ENCODE measurements around the gene NOTCH3. TPM values are rescaled to one million over a fixed set of nuclear protein-coding genes. Genes with fewer than 3 reads are reported as not detected.

NOTCH3 gene
- total RNA-seq, 1 experiment from 2014 or later: 21.5 TPM

DNA sequence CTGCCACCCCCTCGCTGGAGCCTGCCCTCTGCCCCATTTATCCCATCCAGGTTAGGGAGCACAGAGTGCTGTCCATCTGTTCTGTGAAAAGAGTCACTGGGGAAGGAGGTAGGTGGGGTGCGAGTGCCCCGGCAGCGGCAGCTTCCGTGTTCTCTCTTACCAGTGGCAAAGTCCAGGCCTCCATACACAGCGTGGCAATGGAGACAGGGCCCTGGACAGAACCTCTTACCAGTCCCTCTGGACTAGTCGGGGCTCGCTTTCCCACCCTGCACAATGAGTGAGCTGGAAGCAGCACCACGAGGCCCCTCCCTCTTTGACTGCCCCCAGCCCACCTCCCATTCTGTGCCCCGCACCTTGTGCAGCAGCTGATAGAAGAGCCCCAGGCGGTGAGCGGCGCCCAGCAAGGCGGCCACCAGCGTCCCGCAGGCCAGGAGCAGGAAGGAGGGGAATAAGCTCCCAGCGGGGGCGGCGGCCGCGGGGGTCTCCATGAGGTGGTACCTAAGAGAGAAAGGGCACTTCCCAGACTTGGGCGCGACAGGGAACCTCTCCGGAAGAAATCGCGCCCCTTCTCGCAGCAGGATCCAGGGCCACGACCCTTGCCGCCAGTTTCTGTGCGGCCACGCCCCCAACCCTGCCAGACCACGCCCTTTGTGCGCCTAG lies 76.1 kb downstream of the NOTCH3 start:
- Histone ChIP-seq H3K4me1 (ENCODE audit: insufficient read depth, low read length) (peaks cover 23% of the 10 kb centered on the region), H3K4me3 (ENCODE audit: low read length) (peak overlapping the region; percentile 90), H2AFZ (ENCODE audit: low read length) (peak overlapping the region; percentile 99), H3K9ac (ENCODE audit: low read length) (peak overlapping the region; percentile 88), H3K79me2 (ENCODE audit: low read length) (peaks cover 27% of the 10 kb centered on the region), H3K9me3 (ENCODE audit: low read length) (no peaks in the 10 kb centered on the region), H3K36me3 (ENCODE audit: low read depth, low read length) (peaks cover 4% of the 10 kb centered on the region; the same call in 1 of the 2 replicates), H3K9me2 (replicated peaks; ENCODE audit: low read length) (no peaks in the 10 kb centered on the region), H3F3A (ENCODE audit: low read length, unreplicated experiment) (no peaks in the 10 kb centered on the region), H4K20me1 (ENCODE audit: low read length) (no peaks in the 10 kb centered on the region), H3K27ac (ENCODE audit: low read length) (peak overlapping the region; percentile 61), H3K4me2 (ENCODE audit: low read length) (peak overlapping the region; percentile 96), H3K27me3 (ENCODE audit: low read length) (no peaks in the 10 kb centered on the region)
- TF ChIP-seq CTCF (conservative IDR thresholded peaks at IDR 0.05; ENCODE audit: low read depth, low read length): no peak
- TF ChIP-seq EZH2phosphoT487 (IDR thresholded peaks at IDR 0.05; ENCODE audit: borderline replicate concordance, low read length): no peak
- intact Hi-C loops (cut with micrococcal nuclease): no loop called here
- ChIA-PET POLR2A (ENCODE audit: unreplicated experiment) (no interaction called here), CTCF (interaction anchor here (1.7 kb wide), 1 partner anchor 23 kb away, joined by 6 read pairs; no protein-coding TSS in a partner anchor)
- DNase-seq: no peak
- no peak for ATAC-seq
- no TSS peak for BruUV-seq (replicated peaks)

GRCh38 chr19:15123900-15124299 lies 76.9 kb downstream of the NOTCH3 start:
- H3K9me2 ChIP-seq (replicated peaks; ENCODE audit: low read length): no peaks in the 10 kb centered on the region
- H3K4me3 ChIP-seq (ENCODE audit: low read length): peak overlapping the region; percentile 90; the same call in 1 of the 2 replicates
- H3F3A ChIP-seq (ENCODE audit: low read length, unreplicated experiment): no peaks in the 10 kb centered on the region
- H3K4me1 ChIP-seq (ENCODE audit: insufficient read depth, low read length): peaks cover 16% of the 10 kb centered on the region
- ChIA-PET CTCF (no interaction called here), POLR2A (ENCODE audit: unreplicated experiment) (no interaction called here)
- no peak overlapping the region for H3K27ac ChIP-seq (ENCODE audit: low read length)
- no peak overlapping the region for H2AFZ ChIP-seq (ENCODE audit: low read length)
- DNase-seq (no peak), ATAC-seq (no peak)
- no peaks in the 10 kb centered on the region for H4K20me1 ChIP-seq (ENCODE audit: low read length)
- TF ChIP-seq CTCF (conservative IDR thresholded peaks at IDR 0.05; ENCODE audit: low read depth, low read length) (no peak), EZH2 (IDR thresholded peaks at IDR 0.05; ENCODE audit: low read length, unreplicated experiment) (no peak), EZH2phosphoT487 (IDR thresholded peaks at IDR 0.05; ENCODE audit: borderline replicate concordance, low read length) (no peak)
- intact Hi-C loops (cut with micrococcal nuclease): no loop called here
- H3K4me2 ChIP-seq (ENCODE audit: low read length): peak overlapping the region; percentile 96
- BruUV-seq (replicated peaks): no TSS peak
- H3K9me3 ChIP-seq (ENCODE audit: low read length): no peaks in the 10 kb centered on the region
- H3K36me3 ChIP-seq (ENCODE audit: low read depth, low read length): peaks cover 9% of the 10 kb centered on the region
- no peak overlapping the region; the same call in 1 of the 2 replicates for H3K9ac ChIP-seq (ENCODE audit: low read length)
- peaks cover 27% of the 10 kb centered on the region for H3K79me2 ChIP-seq (ENCODE audit: low read length)
- no peaks in the 10 kb centered on the region for H3K27me3 ChIP-seq (ENCODE audit: low read length)

Data from PC-3 (cell line).